BLaER1 treated with 17β-estradiol and CSF1 and Interleukin-3, amounts not matched to agents 10 nM and 100 nM (cell line): ENCODE data around the gene ASS1.

Experiments used
- H3K27ac ChIP-seq, 11 experiments: shearing (Covaris generic); formaldehyde crosslinking; 2 replicates each; pipeline ENCODE4 v1.8.1; 2022
- H3K27me3 ChIP-seq, 11 experiments: shearing (Covaris generic); formaldehyde crosslinking; 2 replicates each; pipeline ENCODE4 v1.8.1; 2022
- H3K36me3 ChIP-seq, 11 experiments: shearing (Covaris generic); formaldehyde crosslinking; 2 replicates each; pipeline ENCODE4 v1.8.1; 2022
- H3K4me1 ChIP-seq, 10 experiments: shearing (Covaris generic); formaldehyde crosslinking; 2 replicates each; pipeline ENCODE4 v1.8.1; 2022
- H3K4me2 ChIP-seq, 11 experiments: shearing (Covaris generic); formaldehyde crosslinking; 2 replicates each; pipeline ENCODE4 v1.8.1; 2022
- H3K4me3 ChIP-seq, 10 experiments: shearing (Covaris generic); formaldehyde crosslinking; 2 replicates each; pipeline ENCODE4 v1.8.1; 2022
- H3K9ac ChIP-seq, 11 experiments: shearing (Covaris generic); formaldehyde crosslinking; 2 replicates each; pipeline ENCODE4 v1.8.1; 2022
- H3K9me3 ChIP-seq, 11 experiments: shearing (Covaris generic); formaldehyde crosslinking; replicated peaks in 1 of 11; 2 replicates each; pipeline ENCODE4 v1.8.1; 2022
- H4K20me1 ChIP-seq, 11 experiments: shearing (Covaris generic); formaldehyde crosslinking; 2 replicates each; pipeline ENCODE4 v1.8.1; 2022
- Cebpa-rat ChIP-seq, 11 experiments: shearing (Covaris generic); IDR thresholded peaks; 2 replicates each; pipeline ENCODE4 v1.8.1; 2022

Gene ASS1

DNA sequence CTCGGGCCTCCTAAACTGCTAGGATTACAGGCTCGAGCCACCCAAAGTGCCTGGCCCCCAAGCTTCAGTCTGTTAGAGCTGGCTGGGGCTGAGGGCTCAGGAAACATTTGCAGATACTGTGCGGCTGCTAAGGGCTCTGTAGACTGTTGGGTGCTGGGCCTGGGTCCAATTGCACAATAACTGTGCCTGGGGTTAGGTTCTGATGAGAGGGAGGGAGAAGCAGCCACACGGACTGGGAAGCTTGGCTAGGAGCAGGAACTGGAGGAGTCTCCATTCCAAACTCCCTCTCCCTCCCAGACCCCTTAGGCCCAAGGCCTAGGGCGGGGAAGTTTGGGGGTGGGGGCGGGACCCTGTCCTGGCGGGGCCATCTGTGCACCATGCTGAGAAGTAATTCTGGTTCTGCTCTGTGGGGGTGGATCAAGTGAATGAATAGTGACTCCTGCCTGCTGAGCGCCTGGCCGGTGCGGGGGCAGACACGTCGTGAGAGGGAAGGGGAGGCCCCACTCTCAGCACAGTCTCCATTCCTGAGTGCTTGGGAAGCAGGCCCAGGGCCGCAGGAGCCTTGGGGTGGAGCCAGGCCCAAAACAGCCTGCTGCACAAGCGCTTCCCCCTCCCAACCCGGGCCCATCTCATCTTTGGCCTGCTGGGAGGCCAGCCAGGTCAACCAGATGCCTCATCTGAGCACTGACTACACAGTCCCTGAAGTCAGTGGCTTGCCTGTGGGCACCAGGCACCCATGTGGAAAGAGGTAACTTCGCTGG, 1.5 kb downstream of the ASS1 start:
- peaks cover 0 to 6% (median 0%) of the 10 kb centered on the region in 11 experiments; a peak in 4 of 22 replicates for H3K27me3 ChIP-seq
- peak overlapping the region; percentile 75 to 91 (median 84) for H3K9ac ChIP-seq
- peak overlapping the region; percentile 71 to 89 (median 78) for H3K4me3 ChIP-seq
- peaks cover 0 to 11% (median 0%) of the 10 kb centered on the region in 11 experiments; a peak in 3 of 22 replicates for H3K36me3 ChIP-seq
- H3K4me1 ChIP-seq = peaks cover 58 to 73% (median 71%) of the 10 kb centered on the region in 10 experiments
- H3K4me2 ChIP-seq = peak overlapping the region; percentile 92 to 100 (median 98)
- peaks cover 0 to 50% (median 12%) of the 10 kb centered on the region in 11 experiments; a peak in 14 of 22 replicates for H4K20me1 ChIP-seq
- H3K27ac ChIP-seq = peak overlapping the region in 10 of 11 experiments; percentile 67 to 86 (median 82); a peak in 20 of 22 replicates
- peaks cover 8 to 13% (median 11%) of the 10 kb centered on the region in 11 experiments for H3K9me3 ChIP-seq
- peak in 2 of 11 experiments; percentile 13 to 34; a peak in 2 of 22 replicates for TF ChIP-seq Cebpa-rat (IDR thresholded peaks at IDR 0.05)

DNA sequence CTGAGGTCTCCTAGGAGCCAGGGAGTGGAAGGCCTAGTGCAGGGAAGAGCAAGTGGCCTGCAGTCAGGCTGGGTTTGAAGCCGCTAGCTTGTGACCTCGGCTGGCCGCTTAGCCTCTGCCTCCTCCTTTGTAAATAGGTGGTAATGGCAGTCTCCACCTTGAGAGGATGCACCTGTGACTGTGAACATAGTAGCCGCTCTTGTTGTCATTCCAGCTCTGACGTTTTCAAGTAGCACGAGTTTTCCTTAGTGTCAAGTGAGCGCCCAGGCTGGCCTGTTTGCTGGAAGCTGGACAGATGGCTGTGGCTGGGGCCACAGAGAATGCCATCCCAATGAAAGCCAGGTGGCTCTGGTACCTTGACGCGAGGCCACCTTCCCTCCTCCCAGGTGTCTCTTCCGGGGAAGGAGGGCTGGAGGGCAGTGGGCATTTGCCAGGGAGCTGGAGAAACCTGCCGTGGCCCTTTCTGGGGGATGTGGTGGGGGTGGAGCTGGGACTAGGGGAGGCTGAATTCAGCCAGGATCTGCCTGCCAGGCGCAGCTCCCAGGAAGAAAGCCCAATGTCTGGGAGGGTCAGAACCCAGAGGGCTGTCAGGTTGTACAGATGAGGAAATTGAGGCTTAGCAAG, 2.5 kb downstream of the ASS1 start:
- Histone ChIP-seq H3K9ac (peak overlapping the region; percentile 28 to 91 (median 84); a peak in 21 of 22 replicates), H3K4me1 (peaks cover 64 to 82% (median 80%) of the 10 kb centered on the region in 10 experiments), H3K4me3 (peak overlapping the region; percentile 12 to 89 (median 72); a peak in 15 of 20 replicates)

DNA sequence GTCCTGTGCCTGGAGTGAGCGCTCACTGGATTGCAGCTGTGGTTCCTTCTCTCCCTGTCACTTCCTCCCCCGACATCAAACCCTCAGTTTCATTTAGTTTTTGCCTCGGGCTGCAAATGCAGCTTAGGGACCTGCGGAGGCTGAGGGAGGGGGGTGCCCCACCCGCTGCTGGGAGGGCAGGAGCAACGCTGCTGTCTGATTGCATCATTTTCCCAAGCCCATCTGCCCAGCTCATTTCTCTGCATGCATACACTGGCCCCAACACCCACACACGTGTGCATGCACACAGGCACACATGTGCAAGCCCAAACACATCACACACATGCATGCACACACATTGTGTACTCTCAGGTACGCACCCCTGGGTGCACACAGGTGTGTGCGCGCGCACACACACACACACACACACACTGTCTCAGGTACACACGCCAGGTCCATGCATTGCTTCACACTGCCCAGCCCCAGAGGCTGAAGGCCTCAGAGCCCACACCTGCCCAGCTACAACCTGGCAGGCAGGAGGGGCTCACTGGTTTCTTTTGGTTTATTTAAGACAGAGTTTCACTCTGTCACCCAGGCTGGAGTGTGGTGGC, 3.4 kb downstream of the ASS1 start:
- Histone ChIP-seq H3K9ac (peak overlapping the region; percentile 28 to 91 (median 84); a peak in 19 of 22 replicates), H4K20me1 (peaks cover 0 to 68% (median 23%) of the 10 kb centered on the region in 11 experiments; a peak in 15 of 22 replicates), H3K27me3 (peaks cover 0 to 6% (median 0%) of the 10 kb centered on the region in 11 experiments; a peak in 4 of 22 replicates), H3K9me3 (no peaks in the 10 kb centered on the region), H3K36me3 (peaks cover 0 to 21% (median 7%) of the 10 kb centered on the region in 11 experiments; a peak in 8 of 22 replicates), H3K27ac (peak overlapping the region in 10 of 11 experiments; percentile 49 to 86 (median 74); a peak in 21 of 22 replicates), H3K4me2 (peak overlapping the region; percentile 92 to 100 (median 98)), H3K4me1 (peaks cover 64 to 88% (median 81%) of the 10 kb centered on the region in 10 experiments), H3K4me3 (peak overlapping the region in 7 of 10 experiments; percentile 18 to 89 (median 41); a peak in 9 of 20 replicates)
- peak in 8 of 11 experiments; percentile 36 to 91 (median 54); a peak in 10 of 22 replicates for TF ChIP-seq Cebpa-rat (IDR thresholded peaks at IDR 0.05)

More for the DNA sequence above, 2.5 kb downstream of the ASS1 start:
- no peak for TF ChIP-seq Cebpa-rat (IDR thresholded peaks at IDR 0.05)
- Histone ChIP-seq H4K20me1 (peaks cover 0 to 60% (median 20%) of the 10 kb centered on the region in 11 experiments; a peak in 14 of 22 replicates), H3K36me3 (peaks cover 0 to 15% (median under 1%) of the 10 kb centered on the region in 11 experiments; a peak in 6 of 22 replicates), H3K27ac (peak overlapping the region; percentile 47 to 86 (median 72); a peak in 21 of 22 replicates), H3K4me2 (peak overlapping the region; percentile 92 to 100 (median 98)), H3K27me3 (peaks cover 0 to 6% (median 0%) of the 10 kb centered on the region in 11 experiments; a peak in 4 of 22 replicates), H3K9me3 (peaks cover 0 to 3% (median under 1%) of the 10 kb centered on the region in 11 experiments; a peak in 5 of 22 replicates)

DNA sequence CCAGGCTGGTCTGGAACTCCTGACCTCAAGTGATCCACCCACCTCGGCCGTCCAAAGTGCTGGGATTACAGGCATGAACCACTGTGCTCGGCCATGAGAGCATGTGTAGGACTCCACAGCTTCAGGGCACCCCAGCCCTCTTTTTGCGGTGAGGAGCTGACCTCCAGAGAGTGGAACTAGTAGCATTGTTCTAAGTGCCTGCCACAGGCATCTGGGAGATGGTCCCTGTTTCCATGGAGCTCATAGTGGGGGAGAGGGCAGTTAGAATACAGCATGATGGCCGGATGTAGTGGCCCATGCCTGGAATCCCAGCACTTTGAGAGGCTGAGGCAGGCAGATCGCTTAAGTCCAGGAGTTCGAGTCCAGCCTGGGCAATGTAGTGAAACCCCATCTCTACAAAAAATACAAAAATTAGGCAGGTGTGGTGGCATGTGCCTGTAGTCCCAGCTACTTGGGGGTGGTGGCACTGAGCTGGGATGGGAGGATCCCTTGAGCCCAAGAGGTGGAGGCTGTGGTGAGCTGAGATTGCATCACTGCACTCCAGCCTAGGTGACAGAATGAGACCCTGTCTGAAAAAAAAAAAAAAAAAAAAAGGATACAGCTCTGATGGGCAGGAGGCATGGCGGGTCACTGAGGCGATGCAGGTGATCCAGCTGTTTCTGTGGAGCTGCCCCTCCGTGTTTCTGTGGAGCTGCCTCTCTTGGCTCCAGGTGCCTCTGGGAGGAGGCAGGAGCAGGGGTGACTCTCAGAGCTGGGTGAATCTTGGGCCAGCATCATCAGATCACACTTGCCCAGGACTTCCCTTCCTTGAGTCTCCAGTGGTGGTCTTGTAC, 4.2 kb downstream of the ASS1 start:
- no peaks in the 10 kb centered on the region for H3K9me3 ChIP-seq
- H3K27me3 ChIP-seq = peaks cover 0 to 5% (median 0%) of the 10 kb centered on the region in 11 experiments; a peak in 4 of 22 replicates
- H4K20me1 ChIP-seq = peaks cover 0 to 77% (median 28%) of the 10 kb centered on the region in 11 experiments; a peak in 15 of 22 replicates
- TF ChIP-seq Cebpa-rat (IDR thresholded peaks at IDR 0.05) = no peak
- peak overlapping the region in 8 of 11 experiments; percentile 9 to 88 (median 54); a peak in 13 of 22 replicates for H3K9ac ChIP-seq
- H3K4me2 ChIP-seq = peak overlapping the region; percentile 92 to 100 (median 98)
- peaks cover 0 to 26% (median 10%) of the 10 kb centered on the region in 11 experiments; a peak in 11 of 22 replicates for H3K36me3 ChIP-seq
- H3K4me3 ChIP-seq = peak overlapping the region in 2 of 10 experiments; percentile 74 to 75; a peak in 2 of 20 replicates
- H3K4me1 ChIP-seq = peaks cover 64 to 86% (median 78%) of the 10 kb centered on the region in 10 experiments
- H3K27ac ChIP-seq = peak overlapping the region in 10 of 11 experiments; percentile 49 to 86 (median 70); a peak in 19 of 22 replicates

DNA sequence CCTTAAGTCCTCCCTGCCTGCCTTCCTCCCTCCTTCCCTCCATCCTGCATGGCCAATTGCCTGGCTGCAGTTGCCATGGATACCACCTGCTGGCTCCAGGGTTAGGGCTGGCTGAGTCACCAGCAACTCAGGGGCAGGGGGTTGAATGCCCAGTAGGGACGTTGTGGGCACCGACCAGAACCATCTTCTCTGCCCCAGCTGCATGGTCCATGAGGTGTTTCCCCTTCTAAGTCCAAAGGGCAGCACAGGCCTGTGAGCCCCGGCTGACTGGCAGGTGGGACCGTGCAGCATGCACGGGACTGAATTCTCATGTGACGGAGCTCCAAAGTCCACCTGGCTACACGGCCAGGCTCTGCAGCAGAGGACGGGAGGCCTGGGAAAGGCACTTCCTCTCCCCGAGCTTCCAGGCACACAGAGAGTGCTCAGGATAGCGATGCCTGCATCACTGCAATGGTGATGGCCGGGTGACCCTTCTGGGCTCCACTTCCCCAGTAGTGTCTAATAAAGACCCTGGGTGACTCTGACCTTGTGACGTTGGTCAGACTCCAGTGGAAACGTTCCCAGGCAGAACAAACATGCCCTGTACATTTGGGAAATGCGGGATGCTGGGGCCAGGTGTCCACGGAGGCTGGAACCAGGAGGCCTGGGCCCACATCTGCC, 5.7 kb downstream of the ASS1 start:
- no peak overlapping the region for H3K27ac ChIP-seq
- no peaks in the 10 kb centered on the region for H3K27me3 ChIP-seq
- H3K4me1 ChIP-seq = peaks cover 61 to 76% (median 68%) of the 10 kb centered on the region in 10 experiments
- H3K4me2 ChIP-seq = peak overlapping the region; percentile 41 to 99 (median 57)
- H3K36me3 ChIP-seq = peaks cover 5 to 37% (median 15%) of the 10 kb centered on the region in 11 experiments; a peak in 15 of 22 replicates
- H3K4me3 ChIP-seq = no peak overlapping the region
- H3K9me3 ChIP-seq = no peaks in the 10 kb centered on the region
- peaks cover 0 to 85% (median 28%) of the 10 kb centered on the region in 11 experiments; a peak in 15 of 22 replicates for H4K20me1 ChIP-seq
- no peak for TF ChIP-seq Cebpa-rat (IDR thresholded peaks at IDR 0.05)
- H3K9ac ChIP-seq = peak overlapping the region in 1 of 11 experiments; percentile 65; a peak in 2 of 22 replicates

DNA sequence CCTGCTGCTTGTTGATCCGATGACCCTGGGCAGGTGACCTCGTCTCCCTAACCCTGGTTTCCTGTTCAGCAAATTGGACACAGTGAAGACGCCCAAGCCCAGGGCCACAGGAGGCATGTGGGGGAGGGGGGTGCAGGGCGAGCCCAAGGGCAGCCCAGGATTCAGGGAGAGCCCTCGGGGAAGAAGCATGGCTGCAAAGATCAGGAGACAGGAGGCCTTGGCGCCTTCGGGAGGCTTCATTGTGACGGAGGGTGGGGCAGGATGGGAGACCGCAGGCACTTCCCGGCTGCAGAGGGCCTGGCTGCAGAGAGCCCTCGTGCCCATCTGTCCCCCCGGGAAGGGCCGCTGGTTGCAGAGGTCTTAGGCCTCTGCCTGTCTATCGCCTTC, 6.2 kb downstream of the ASS1 start:
- H3K27ac ChIP-seq = peak overlapping the region in 4 of 11 experiments; percentile 59 to 67 (median 60); a peak in 5 of 22 replicates

More for the DNA sequence above, 6.2 kb downstream of the ASS1 start:
- Histone ChIP-seq H3K9ac (peak overlapping the region in 4 of 11 experiments; percentile 46 to 65 (median 60); a peak in 3 of 22 replicates), H3K4me1 (peaks cover 56 to 71% (median 63%) of the 10 kb centered on the region in 10 experiments), H3K4me3 (no peak overlapping the region), H4K20me1 (peaks cover 0 to 90% (median 28%) of the 10 kb centered on the region in 11 experiments; a peak in 15 of 22 replicates), H3K4me2 (peak overlapping the region; percentile 41 to 99 (median 54)), H3K36me3 (peaks cover 5 to 40% (median 18%) of the 10 kb centered on the region in 11 experiments; a peak in 15 of 22 replicates), H3K9me3 (no peaks in the 10 kb centered on the region), H3K27me3 (no peaks in the 10 kb centered on the region)
- TF ChIP-seq Cebpa-rat (IDR thresholded peaks at IDR 0.05) = no peak
